Mammary epithelial cell (primary cell): ENCODE data around the gene C11orf86.

Source experiments
- CTCF ChIP-seq, 2 donors: IDR thresholded peaks in 1 of 2; conservative IDR thresholded peaks in 1 of 2; 2 replicates each; pipeline ENCODE4 v1.5.1; 2011 to 2012; ENCODE audit warnings: inconsistent platforms in 2 of 2, low read length in 2 of 2, mild to moderate bottlenecking in 2 of 2, control low read depth in 1 of 2, low read depth in 1 of 2; ENCODE audit not compliant: insufficient read depth in 1 of 2; ENCODE audit errors: extremely low read depth in 1 of 2
- EZH2 ChIP-seq: IDR thresholded peaks from 2 replicates; pipeline ENCODE4 v1.6.1; 2012; ENCODE audit warnings: low read length, inconsistent platforms, borderline replicate concordance

- TF ChIP-seq CTCF (conservative IDR thresholded peaks at IDR 0.05 in 1 of 2, IDR thresholded peaks at IDR 0.05 in 1 of 2; ENCODE audit: extremely low read depth in 1 of 2, insufficient read depth in 1 of 2, low read depth in 1 of 2, low read length in 2 of 2) (no peak), EZH2 (no peak)
Observed at GRCh38 chr11:66957971-66958231, 17.2 kb upstream of the C11orf86 start.
